GM23248 (cell line): Measurements from ENCODE around the gene NLRP7.
"Not testable (repeated sequence)": the region's sequence is repeated elsewhere in the genome, so short reads cannot be mapped to it uniquely, and the experiment has no call there.

ENCODE experiments used
- EZH2 ChIP-seq: fragments of 200-600 bp; sonication (generic); IDR thresholded peaks from 2 replicates; pipeline ENCODE4 v1.6.1; 2018; ENCODE audit warnings: antibody characterized with exemption, mild to moderate bottlenecking; ENCODE audit not compliant: insufficient read depth, poor library complexity, severe bottlenecking
- EZH2phosphoT487 ChIP-seq: fragments of 200-600 bp; sonication (generic); IDR thresholded peaks from 2 replicates; pipeline ENCODE4 v1.6.1; 2018; ENCODE audit warnings: antibody characterized with exemption, moderate library complexity, mild to moderate bottlenecking, low read depth; ENCODE audit not compliant: insufficient read depth

DNA sequence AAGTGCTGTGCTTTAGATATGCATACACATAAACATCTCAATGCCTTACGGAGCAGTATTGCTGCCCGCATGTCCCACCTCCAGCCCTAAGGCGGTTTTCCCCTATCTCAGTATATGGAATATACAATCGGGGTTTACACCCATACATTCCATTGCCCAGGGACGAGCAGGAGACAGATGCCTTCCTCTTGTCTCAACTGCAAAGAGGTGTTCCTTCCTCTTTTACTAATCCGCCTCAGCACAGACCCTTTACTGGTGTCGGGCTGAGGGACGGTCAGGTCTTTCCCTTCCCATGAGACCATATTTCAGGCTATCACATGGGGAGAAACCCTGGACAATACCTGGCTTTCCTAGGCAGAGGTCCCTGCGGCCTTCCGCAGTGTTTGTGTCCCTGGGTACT lies 3.2 kb upstream of the NLRP7 start:
- not testable (repeated sequence) for TF ChIP-seq EZH2, EZH2phosphoT487
